Hepatocyte (in vitro differentiated cells): ENCODE results near the gene NTNG1. TPM values are rescaled to one million over a fixed set of nuclear protein-coding genes. Genes with fewer than 3 reads are reported as not detected.

Experiments used
- DNase-seq: peaks from one replicate; pipeline ENCODE4 v3.0.0-alpha.2; 2016; ENCODE audit warnings: low spot score
- H2AFZ ChIP-seq: fragments of 200-600 bp; sonication (generic); 2 replicates; pipeline ENCODE4 v1.6.0; 2016; ENCODE audit warnings: antibody characterized with exemption, mild to moderate bottlenecking
- H3K27ac ChIP-seq: fragments of 200-600 bp; sonication (generic); 2 replicates; pipeline ENCODE4 v1.5.1; 2016; ENCODE audit warnings: mild to moderate bottlenecking
- H3K27me3 ChIP-seq: fragments of 200-600 bp; sonication (generic); 2 replicates; pipeline ENCODE4 v1.6.1; 2016
- H3K36me3 ChIP-seq: fragments of 200-600 bp; sonication (generic); replicated peaks from 2 replicates; pipeline ENCODE4 v1.5.1; 2016; ENCODE audit warnings: low read depth; ENCODE audit not compliant: insufficient read depth
- H3K4me1 ChIP-seq: fragments of 200-600 bp; sonication (generic); 2 replicates; pipeline ENCODE4 v1.5.1; 2016; ENCODE audit warnings: mild to moderate bottlenecking, moderate library complexity; ENCODE audit not compliant: insufficient read depth
- H3K4me2 ChIP-seq: fragments of 200-600 bp; sonication (generic); 2 replicates; pipeline ENCODE4 v1.6.0; 2016
- H3K4me3 ChIP-seq: fragments of 200-600 bp; sonication (generic); 2 replicates; pipeline ENCODE4 v1.5.1; 2016; ENCODE audit warnings: mild to moderate bottlenecking
- H3K79me2 ChIP-seq: fragments of 200-600 bp; sonication (generic); 2 replicates; pipeline ENCODE4 v1.6.0; 2017; ENCODE audit warnings: mild to moderate bottlenecking
- H3K9me2 ChIP-seq: fragments of 200-600 bp; sonication (generic); replicated peaks from 2 replicates; pipeline ENCODE4 v1.6.0; 2017; ENCODE audit warnings: mild to moderate bottlenecking; ENCODE audit not compliant: insufficient read depth
- H3K9me3 ChIP-seq: fragments of 200-600 bp; sonication (generic); 2 replicates; pipeline ENCODE4 v1.5.1; 2016; ENCODE audit warnings: low read depth, mild to moderate bottlenecking
- H4K20me1 ChIP-seq: fragments of 200-600 bp; sonication (generic); 2 replicates; pipeline ENCODE4 v1.6.0; 2016; ENCODE audit warnings: mild to moderate bottlenecking; ENCODE audit not compliant: insufficient read depth, poor library complexity, severe bottlenecking
- CTCF ChIP-seq: fragments of 200-600 bp; sonication (generic); IDR thresholded peaks from 2 replicates; pipeline ENCODE4 v1.5.1; 2016; ENCODE audit warnings: antibody characterized with exemption, mild to moderate bottlenecking; ENCODE audit not compliant: poor library complexity
- EZH2 ChIP-seq: fragments of 200-600 bp; sonication (generic); IDR thresholded peaks from 2 replicates; pipeline ENCODE4 v1.6.1; 2016; ENCODE audit warnings: antibody characterized with exemption, mild to moderate bottlenecking, borderline replicate concordance
- EZH2phosphoT487 ChIP-seq: fragments of 200-600 bp; sonication (generic); IDR thresholded peaks from one replicate; pipeline ENCODE4 v1.6.1; 2018; ENCODE audit warnings: antibody characterized with exemption, mild to moderate bottlenecking, low read depth, moderate library complexity; ENCODE audit not compliant: unreplicated experiment, severe bottlenecking
- WGBS: methylation state at CpG from one replicate; pipeline ENCODE4 v1.1.6; 2016; ENCODE audit warnings: low lambda C conversion rate; ENCODE audit errors: missing lambda C conversion rate; 5-methylcytosine and 5-hydroxymethylcytosine counted together
- polyA plus RNA-seq: library from polyadenylated mRNA; unstranded; fragments of >200 nt; fragmentation: Nextera tagmentation; extraction: Ambion mirVana; gene quantifications from 2 replicates; pipeline ENCODE4 v1.2.1, GENCODE V29; 2016
- total RNA-seq: library from RNA; depleted of rRNA; stranded (reverse); fragments of >200 nt; gene quantifications from 2 replicates; pipeline ENCODE4 v1.2.3, GENCODE V29; 2014

Gene NTNG1
- total and polyA plus RNA-seq, 2 experiments from 2014 or later, result 1.4 to 3.9 TPM

- H4K20me1 ChIP-seq, result no peaks in the 10 kb centered on the region
- no peaks in the 10 kb centered on the region for H3K4me1 ChIP-seq
- H3K9me3 ChIP-seq, result no peaks in the 10 kb centered on the region
- TF ChIP-seq EZH2 (no peak), CTCF (no peak), EZH2phosphoT487 (no peak)
- no peaks in the 10 kb centered on the region for H3K9me2 ChIP-seq
- no peak overlapping the region for H3K4me3 ChIP-seq
- DNase-seq, result no peak
- no peaks in the 10 kb centered on the region for H3K27me3 ChIP-seq
- H3K4me2 ChIP-seq, result no peak overlapping the region
- no peak overlapping the region for H2AFZ ChIP-seq
- no peaks in the 10 kb centered on the region for H3K79me2 ChIP-seq
- H3K36me3 ChIP-seq, result no peaks in the 10 kb centered on the region
- H3K27ac ChIP-seq, result no peak overlapping the region
- WGBS, result 93% methylated on average over 36 of the region's 37 CpGs
Measured at GRCh38 chr1:107480548-107481415, 339.9 kb downstream of the NTNG1 start.

GRCh38 chr1:107481756-107482384, 341.0 kb downstream of the NTNG1 start:
- H3K27ac ChIP-seq, result no peak overlapping the region
- no peaks in the 10 kb centered on the region for H4K20me1 ChIP-seq
- H3K79me2 ChIP-seq, result no peaks in the 10 kb centered on the region
- DNase-seq, result no peak
- H3K27me3 ChIP-seq, result no peaks in the 10 kb centered on the region
- no peak overlapping the region for H2AFZ ChIP-seq
- no peaks in the 10 kb centered on the region for H3K9me2 ChIP-seq
- TF ChIP-seq EZH2 (no peak), CTCF (no peak), EZH2phosphoT487 (no peak)
- no peaks in the 10 kb centered on the region for H3K9me3 ChIP-seq
- 62% methylated on average over 3 of the region's 3 CpGs for WGBS
- H3K36me3 ChIP-seq, result no peaks in the 10 kb centered on the region
- H3K4me3 ChIP-seq, result no peak overlapping the region
- no peak overlapping the region for H3K4me2 ChIP-seq
- no peaks in the 10 kb centered on the region for H3K4me1 ChIP-seq

- no peak for DNase-seq
- Histone ChIP-seq H3K36me3 (no peaks in the 10 kb centered on the region), H3K9me3 (no peaks in the 10 kb centered on the region), H3K4me3 (no peak overlapping the region), H3K27me3 (no peaks in the 10 kb centered on the region), H3K9me2 (no peaks in the 10 kb centered on the region), H3K4me2 (no peak overlapping the region), H3K4me1 (peaks cover 4% of the 10 kb centered on the region), H3K79me2 (no peaks in the 10 kb centered on the region), H3K27ac (no peak overlapping the region), H4K20me1 (no peaks in the 10 kb centered on the region), H2AFZ (no peak overlapping the region)
- TF ChIP-seq EZH2 (no peak), EZH2phosphoT487 (no peak), CTCF (no peak)
- WGBS, result 80% methylated on average over 3 of the region's 3 CpGs
Measured at GRCh38 chr1:107483949-107484348, 343.1 kb downstream of the NTNG1 start.
